Neural cell (in vitro differentiated cells): ENCODE data around the gene ARHGAP9. TPM values are rescaled to one million over a fixed set of nuclear protein-coding genes. Genes with fewer than 3 reads are reported as not detected.

Experiments
- H2AFZ ChIP-seq: fragments of 200-600, 300-800 bp; sonication (generic), shearing (Covaris generic); 2 replicates; pipeline ENCODE4 v1.6.0; 2014; ENCODE audit warnings: low read depth, mild to moderate bottlenecking, antibody characterized with exemption, low read length, moderate library complexity
- H3F3A ChIP-seq: fragments of 200-600 bp; shearing (Covaris generic); 2 replicates; pipeline ENCODE4 v1.6.1; 2016; ENCODE audit warnings: mild to moderate bottlenecking, moderate library complexity, mixed read lengths, antibody characterized with exemption, low read length; ENCODE audit not compliant: insufficient read depth, poor library complexity, severe bottlenecking
- H3K27ac ChIP-seq: fragments of 200-600, 300-800 bp; sonication (generic), shearing (Covaris generic); 2 replicates; pipeline ENCODE4 v1.5.1; 2014; ENCODE audit warnings: mild to moderate bottlenecking, low read length, moderate library complexity
- H3K27me3 ChIP-seq: fragments of 300-800, 200-600 bp; sonication (generic), shearing (Covaris generic); 2 replicates; pipeline ENCODE4 v1.6.0; 2014; ENCODE audit warnings: mild to moderate bottlenecking, low read depth, low read length, moderate library complexity; ENCODE audit not compliant: insufficient read depth
- H3K36me3 ChIP-seq: fragments of 300-800, 200-600 bp; sonication (generic), shearing (Covaris generic); 2 replicates; pipeline ENCODE4 v1.5.1; 2014; ENCODE audit warnings: mild to moderate bottlenecking, antibody characterized with exemption, low read length, moderate library complexity; ENCODE audit not compliant: insufficient read depth
- H3K4me2 ChIP-seq: fragments of 300-800, 200-600 bp; sonication (generic), shearing (Covaris generic); 2 replicates; pipeline ENCODE4 v1.6.0; 2014; ENCODE audit warnings: mild to moderate bottlenecking, low read length
- H3K4me3 ChIP-seq: fragments of 300-800, 200-600 bp; sonication (generic), shearing (Covaris generic); 2 replicates; pipeline ENCODE4 v1.5.1; 2014; ENCODE audit warnings: mild to moderate bottlenecking, low read length, moderate library complexity
- H3K79me2 ChIP-seq: fragments of 200-600 bp; shearing (Covaris generic); replicated peaks from 2 replicates; pipeline ENCODE4 v1.6.0; 2014; ENCODE audit warnings: mild to moderate bottlenecking, low read length, moderate library complexity; ENCODE audit not compliant: insufficient read depth
- H3K9ac ChIP-seq: fragments of 300-800, 200-600 bp; sonication (generic), shearing (Covaris generic); 2 replicates; pipeline ENCODE4 v1.6.1; 2016; ENCODE audit warnings: mild to moderate bottlenecking, low read length, mixed read lengths
- H3K9me2 ChIP-seq: fragments of 200-600 bp; shearing (Covaris generic); 2 replicates; pipeline ENCODE4 v1.6.1; 2016; ENCODE audit warnings: mild to moderate bottlenecking, low read length, mixed read lengths; ENCODE audit not compliant: insufficient read depth
- H3K9me3 ChIP-seq: fragments of 200-600, 300-800 bp; sonication (generic), shearing (Covaris generic); 2 replicates; pipeline ENCODE4 v1.6.1; 2016; ENCODE audit warnings: mild to moderate bottlenecking, mixed run types, low read length, moderate library complexity, mixed read lengths
- H4K20me1 ChIP-seq: fragments of 200-600 bp; shearing (Covaris generic); 2 replicates; pipeline ENCODE4 v1.6.1; 2016; ENCODE audit warnings: mild to moderate bottlenecking, mixed run types; ENCODE audit not compliant: insufficient read depth
- CTCF ChIP-seq: fragments of 450-650 bp; IDR thresholded peaks from 2 replicates; pipeline ENCODE4 v1.5.1; 2014; ENCODE audit warnings: antibody characterized with exemption, mild to moderate bottlenecking, moderate library complexity; ENCODE audit not compliant: poor library complexity, severe bottlenecking
- EP300 ChIP-seq: fragments of 450-650 bp; conservative IDR thresholded peaks from 2 replicates; pipeline ENCODE4 v1.6.1; 2014; ENCODE audit warnings: antibody characterized with exemption, mild to moderate bottlenecking, moderate library complexity; ENCODE audit not compliant: poor library complexity, severe bottlenecking
- EZH2 ChIP-seq: fragments of 200-600, 300-800 bp; shearing (Covaris generic), sonication (generic); IDR thresholded peaks from 2 replicates; pipeline ENCODE4 v1.6.1; 2014; ENCODE audit warnings: antibody characterized with exemption, low read length, borderline replicate concordance, mild to moderate bottlenecking; ENCODE audit not compliant: insufficient read depth, poor library complexity, severe bottlenecking
- MXI1 ChIP-seq: fragments of 450-650 bp; conservative IDR thresholded peaks from 2 replicates; pipeline ENCODE4 v1.6.1; 2014; ENCODE audit warnings: antibody characterized with exemption, mild to moderate bottlenecking; ENCODE audit not compliant: poor library complexity, severe bottlenecking
- POLR2AphosphoS5 ChIP-seq: IDR thresholded peaks from 2 replicates; pipeline ENCODE4 v1.6.1; 2012
- RAD21 ChIP-seq: fragments of 450-650 bp; conservative IDR thresholded peaks from 2 replicates; pipeline ENCODE4 v1.6.1; 2014; ENCODE audit warnings: antibody characterized with exemption, mild to moderate bottlenecking, moderate library complexity
- REST ChIP-seq: IDR thresholded peaks from 2 replicates; pipeline ENCODE4 v1.6.1; 2012; ENCODE audit warnings: borderline replicate concordance
- SMC3 ChIP-seq: fragments of 450-650 bp; conservative IDR thresholded peaks from 2 replicates; pipeline ENCODE4 v1.6.1; 2014; ENCODE audit warnings: antibody characterized with exemption, mild to moderate bottlenecking, moderate library complexity; ENCODE audit not compliant: poor library complexity
- TAF1 ChIP-seq: IDR thresholded peaks from 2 replicates; pipeline ENCODE4 v1.6.1; 2012; ENCODE audit warnings: low read depth
- polyA plus RNA-seq: library from polyadenylated mRNA; depleted of rRNA; stranded (reverse); fragments of >200 nt; gene quantifications from 2 replicates; pipeline ENCODE4 v1.2.3, GENCODE V29; 2014

ARHGAP9 gene
- polyA plus RNA-seq, 1 donor from 2014 or later = not detected

GRCh38 chr12:57448669-57449068 is 31.0 kb downstream of the ARHGAP9 start:
- H3K27ac ChIP-seq = no peak overlapping the region
- no peak for TF ChIP-seq TAF1
- no peak for TF ChIP-seq CTCF
- no peak for TF ChIP-seq POLR2AphosphoS5
- no peak for TF ChIP-seq SMC3
- no peaks in the 10 kb centered on the region for H3K27me3 ChIP-seq
- H3K36me3 ChIP-seq = no peaks in the 10 kb centered on the region
- H2AFZ ChIP-seq = no peak overlapping the region
- no peaks in the 10 kb centered on the region for H4K20me1 ChIP-seq
- no peaks in the 10 kb centered on the region for H3K9me3 ChIP-seq
- no peaks in the 10 kb centered on the region for H3K9me2 ChIP-seq
- no peaks in the 10 kb centered on the region for H3F3A ChIP-seq
- H3K79me2 ChIP-seq = no peaks in the 10 kb centered on the region
- no peak overlapping the region for H3K9ac ChIP-seq
- no peak overlapping the region for H3K4me3 ChIP-seq
- H3K4me2 ChIP-seq = no peak overlapping the region

GRCh38 chr12:57446292-57446960 is 33.2 kb downstream of the ARHGAP9 start:
- Histone ChIP-seq H3K4me2 (no peak overlapping the region), H2AFZ (no peak overlapping the region), H3K79me2 (no peaks in the 10 kb centered on the region), H3K27me3 (no peaks in the 10 kb centered on the region), H3K36me3 (no peaks in the 10 kb centered on the region), H3F3A (no peaks in the 10 kb centered on the region), H3K9me3 (no peaks in the 10 kb centered on the region), H3K27ac (no peak overlapping the region), H4K20me1 (no peaks in the 10 kb centered on the region), H3K9me2 (no peaks in the 10 kb centered on the region), H3K4me3 (no peak overlapping the region), H3K9ac (no peak overlapping the region)
- no peak for TF ChIP-seq EP300
- no peak for TF ChIP-seq REST
- no peak for TF ChIP-seq SMC3
- no peak for TF ChIP-seq TAF1
- TF ChIP-seq RAD21 = no peak
- no peak for TF ChIP-seq POLR2AphosphoS5
- no peak for TF ChIP-seq CTCF
- TF ChIP-seq MXI1 = no peak
- no peak for TF ChIP-seq EZH2
